HepG2 (cell line): ENCODE measurements around the gene SPATA13. TPM values are rescaled to one million over a fixed set of nuclear protein-coding genes. Genes with fewer than 3 reads are reported as not detected.
"Not testable (repeated sequence)": the region's sequence is repeated elsewhere in the genome, so short reads cannot be mapped to it uniquely, and the experiment has no call there.

Experiments
- ATAC-seq: fragments of 200-7000 bp; cut with Tn5 transposase; 3 replicates; pipeline ENCODE4 v1.9.1; 2020; ENCODE audit warnings: mild to moderate bottlenecking, moderate library complexity
- BruUV-seq: library from RNA; stranded (reverse); fragments of 400-500 nt; replicated peaks from 2 replicates; lab custom pipeline; 2021; lab: Mats Ljungman, UMichigan
- CTCF ChIA-PET: fragments of 300-600 bp; formaldehyde crosslinking; extraction: SDS; loops from one replicate; lab custom pipeline; 2021; ENCODE audit warnings: low total read pairs, inconsistent platforms, low intra/inter-chr PET ratio; lab: Yijun Ruan, JAX
- POLR2A ChIA-PET: fragments of 350-600 bp; sonication (Branson Sonifier 250); formaldehyde crosslinking; loops from one replicate; lab custom pipeline; 2020; ENCODE audit warnings: antibody characterized with exemption, inconsistent platforms; lab: Yijun Ruan, JAX
- DNase-seq: peaks from one replicate; pipeline ENCODE4 v3.0.0-alpha.2; 2015; ENCODE audit warnings: low spot score
- FAIRE-seq: peaks from 3 replicates; lab custom pipeline; 2011; peaks lifted over from hg19 to GRCh38; lab: Jason Lieb, UNC
- H2AFZ ChIP-seq: one replicate; pipeline ENCODE4 v1.6.1; 2011; ENCODE audit warnings: low read length, inconsistent platforms
- H3K27ac ChIP-seq: fragments of 300-600 bp; 3 replicates; pipeline ENCODE4 v1.8.0; 2011; ENCODE audit warnings: mixed run types, mild to moderate bottlenecking, mixed read lengths, low read length, inconsistent platforms; ENCODE audit not compliant: insufficient read depth; ENCODE audit errors: extremely low read length
- H3K27me3 ChIP-seq, 2 experiments: fragments of 200-600 bp in 1 of 2; 2 replicates in 1 of 2; 3 replicates in 1 of 2; pipeline versions ENCODE4 v1.6.0 to v1.8.0; 2011; ENCODE audit warnings: low read length in 2 of 2, mild to moderate bottlenecking in 2 of 2, moderate library complexity in 2 of 2, inconsistent platforms in 1 of 2; ENCODE audit not compliant: insufficient read depth in 2 of 2, control insufficient read depth in 1 of 2
- H3K36me3 ChIP-seq, 2 experiments: fragments of 200-600 bp in 1 of 2; replicated peaks in 1 of 2; 2 replicates in 1 of 2; 3 replicates in 1 of 2; pipeline versions ENCODE4 v1.5.1 to v1.8.0; 2011; ENCODE audit warnings: low read length in 2 of 2, inconsistent platforms in 1 of 2; ENCODE audit not compliant: insufficient read depth in 2 of 2, control insufficient read depth in 1 of 2
- H3K4me1 ChIP-seq: 2 replicates; pipeline ENCODE4 v1.5.1; 2012; ENCODE audit warnings: low read length, inconsistent platforms; ENCODE audit not compliant: insufficient read depth
- H3K4me2 ChIP-seq: 2 replicates; pipeline ENCODE4 v1.6.0; 2011; ENCODE audit warnings: low read depth, low read length, inconsistent platforms
- H3K4me3 ChIP-seq, 3 experiments: fragments of 200-600 bp in 1 of 3; sonication (generic), shearing (Covaris generic) in 1 of 3; replicated peaks in 1 of 3; 2 replicates each; pipeline ENCODE4 v1.5.1; 2011 to 2016; ENCODE audit warnings: low read length in 3 of 3, inconsistent platforms in 2 of 3, low read depth in 2 of 3, mild to moderate bottlenecking in 2 of 3, control low read depth in 1 of 3, mixed read lengths in 1 of 3; ENCODE audit not compliant: insufficient read depth in 1 of 3
- H3K79me2 ChIP-seq: one replicate; pipeline ENCODE4 v1.6.1; 2011; ENCODE audit warnings: low read length, inconsistent platforms; ENCODE audit not compliant: insufficient read depth
- H3K9ac ChIP-seq: 2 replicates; pipeline ENCODE4 v1.6.0; 2011; ENCODE audit warnings: mild to moderate bottlenecking, low read depth, low read length, inconsistent platforms; ENCODE audit not compliant: insufficient read depth
- H3K9me3 ChIP-seq: 2 replicates; pipeline ENCODE4 v1.5.1; 2012; ENCODE audit warnings: mild to moderate bottlenecking, low read length
- H4K20me1 ChIP-seq: 2 replicates; pipeline ENCODE4 v1.6.0; 2011; ENCODE audit warnings: inconsistent platforms, mild to moderate bottlenecking, low read length, moderate library complexity; ENCODE audit not compliant: insufficient read depth
- HOXA5 ChIP-seq: sonication (generic); formaldehyde crosslinking; IDR thresholded peaks from 2 replicates; pipeline ENCODE4 v1.4.0; 2020; ENCODE audit warnings: missing genetic modification reagents
- ISL2 ChIP-seq: sonication (generic); formaldehyde crosslinking; IDR thresholded peaks from 2 replicates; pipeline ENCODE4 v1.5.0; 2020; ENCODE audit warnings: missing genetic modification reagents
- KDM3A ChIP-seq: IDR thresholded peaks from 2 replicates; pipeline ENCODE4 v1.6.1; 2018; ENCODE audit warnings: low read depth, missing compliant biosample characterization
- ZBTB42 ChIP-seq: sonication (generic); formaldehyde crosslinking; IDR thresholded peaks from 2 replicates; pipeline ENCODE4 v1.5.0; 2020; ENCODE audit warnings: mild to moderate bottlenecking, missing genetic modification reagents
- ZNF562 ChIP-seq: sonication (generic); formaldehyde crosslinking; IDR thresholded peaks from 2 replicates; pipeline ENCODE4 v1.8.0; 2022; ENCODE audit warnings: missing genetic modification reagents, borderline replicate concordance
- WGBS: methylation state at CpG from one replicate; pipeline ENCODE4 v1.1.6; 2017; ENCODE audit warnings: low lambda C conversion rate; 5-methylcytosine and 5-hydroxymethylcytosine counted together
- in situ Hi-C: cut with HindIII; loops from 2 replicates; pipeline ENCODE4 v1.10.0; 2017; ENCODE audit warnings: low pct_unique_long_range_greater_than_20kb; ENCODE audit not compliant: extremely low pct_ligation_motif_present
- intact Hi-C: fragments of 100-400 bp; cut with micrococcal nuclease; formaldehyde crosslinking; loops from one replicate; pipeline ENCODE4 v1.10.0; 2022; ENCODE audit not compliant: unreplicated experiment
- polyA plus RNA-seq, 8 experiments: library from polyadenylated mRNA; depleted of rRNA in 3 of 8; stranded (reverse) in 7 of 8; unstranded in 1 of 8; fragments of >200 nt; fragmentation: Illumina TruSeq in 4 of 8; extraction: Trizol in 4 of 8; gene quantifications; 2 replicates each; pipeline versions ENCODE4 v1.2.1 to v1.2.3, GENCODE V29; 2011 to 2016; ENCODE audit warnings: low read depth in 4 of 8, missing spikeins in 1 of 8, mixed read lengths in 1 of 8; ENCODE audit not compliant: insufficient read depth in 1 of 8
- total RNA-seq, 5 experiments: library from RNA; depleted of rRNA; stranded (reverse); fragments of >200 nt; fragmentation: Illumina TruSeq; extraction: Trizol; gene quantifications; 2 replicates each; pipeline ENCODE4 v1.2.3, GENCODE V29; 2016; ENCODE audit warnings: low read depth in 1 of 5
- TF ChIP-seq, protein P1 (sequence below), 2 experiments: fragments of 450-650 bp in 1 of 2; sonication (generic) in 1 of 2; formaldehyde crosslinking in 1 of 2; IDR thresholded peaks; 2 replicates each; pipeline versions ENCODE4 v1.6.1 to v1.8.0; 2016 to 2022; ENCODE audit warnings: antibody characterized with exemption in 1 of 2, mild to moderate bottlenecking in 1 of 2, missing genetic modification reagents in 1 of 2

SPATA13 gene
- total and polyA plus RNA-seq, 2 of the 13 experiments (the other 11 are each of a cell fraction or from before 2014, with no cell fraction given) = 11.3 to 14.2 TPM

GRCh38 chr13:24119626-24120508 is 40.7 kb upstream of the SPATA13 start:
- FAIRE-seq (no peak), DNase-seq (no peak), ATAC-seq (no peak)
- no peak overlapping the region for H3K4me2 ChIP-seq
- BruUV-seq = no TSS peak
- intact Hi-C loops = no loop called here
- H3K27ac ChIP-seq = no peak overlapping the region
- CTCF ChIA-PET = no interaction called here
- TF ChIP-seq, protein P1, sequence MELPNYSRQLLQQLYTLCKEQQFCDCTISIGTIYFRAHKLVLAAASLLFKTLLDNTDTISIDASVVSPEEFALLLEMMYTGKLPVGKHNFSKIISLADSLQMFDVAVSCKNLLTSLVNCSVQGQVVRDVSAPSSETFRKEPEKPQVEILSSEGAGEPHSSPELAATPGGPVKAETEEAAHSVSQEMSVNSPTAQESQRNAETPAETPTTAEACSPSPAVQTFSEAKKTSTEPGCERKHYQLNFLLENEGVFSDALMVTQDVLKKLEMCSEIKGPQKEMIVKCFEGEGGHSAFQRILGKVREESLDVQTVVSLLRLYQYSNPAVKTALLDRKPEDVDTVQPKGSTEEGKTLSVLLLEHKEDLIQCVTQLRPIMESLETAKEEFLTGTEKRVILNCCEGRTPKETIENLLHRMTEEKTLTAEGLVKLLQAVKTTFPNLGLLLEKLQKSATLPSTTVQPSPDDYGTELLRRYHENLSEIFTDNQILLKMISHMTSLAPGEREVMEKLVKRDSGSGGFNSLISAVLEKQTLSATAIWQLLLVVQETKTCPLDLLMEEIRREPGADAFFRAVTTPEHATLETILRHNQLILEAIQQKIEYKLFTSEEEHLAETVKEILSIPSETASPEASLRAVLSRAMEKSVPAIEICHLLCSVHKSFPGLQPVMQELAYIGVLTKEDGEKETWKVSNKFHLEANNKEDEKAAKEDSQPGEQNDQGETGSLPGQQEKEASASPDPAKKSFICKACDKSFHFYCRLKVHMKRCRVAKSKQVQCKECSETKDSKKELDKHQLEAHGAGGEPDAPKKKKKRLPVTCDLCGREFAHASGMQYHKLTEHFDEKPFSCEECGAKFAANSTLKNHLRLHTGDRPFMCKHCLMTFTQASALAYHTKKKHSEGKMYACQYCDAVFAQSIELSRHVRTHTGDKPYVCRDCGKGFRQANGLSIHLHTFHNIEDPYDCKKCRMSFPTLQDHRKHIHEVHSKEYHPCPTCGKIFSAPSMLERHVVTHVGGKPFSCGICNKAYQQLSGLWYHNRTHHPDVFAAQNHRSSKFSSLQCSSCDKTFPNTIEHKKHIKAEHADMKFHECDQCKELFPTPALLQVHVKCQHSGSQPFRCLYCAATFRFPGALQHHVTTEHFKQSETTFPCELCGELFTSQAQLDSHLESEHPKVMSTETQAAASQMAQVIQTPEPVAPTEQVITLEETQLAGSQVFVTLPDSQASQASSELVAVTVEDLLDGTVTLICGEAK (IDR thresholded peaks at IDR 0.05) = no peak
- TF ChIP-seq, protein P1 (CRISPR knock-in tag; IDR thresholded peaks at IDR 0.05) = no peak
- TF ChIP-seq HOXA5 (CRISPR knock-in tag) = no peak
- no peak for TF ChIP-seq ZBTB42 (CRISPR knock-in tag)
- TF ChIP-seq ZNF562 (CRISPR knock-in tag) = no peak
- TF ChIP-seq KDM3A (CRISPR knock-in tag) = no peak
- TF ChIP-seq ISL2 = no peak
- in situ Hi-C loops = no loop called here
- WGBS = 33% methylated on average over 7 of the region's 11 CpGs
- H4K20me1 ChIP-seq = no peaks in the 10 kb centered on the region
- POLR2A ChIA-PET = no interaction called here
- no peaks in the 10 kb centered on the region for H3K79me2 ChIP-seq
- H3K4me1 ChIP-seq = peaks cover 8% of the 10 kb centered on the region
- no peak overlapping the region for H2AFZ ChIP-seq
- H3K4me3 ChIP-seq = no peak overlapping the region
- peaks cover 0 to 6% of the 10 kb centered on the region in 2 experiments; a peak in 1 of 5 replicates for H3K27me3 ChIP-seq
- no peaks in the 10 kb centered on the region for H3K36me3 ChIP-seq
- H3K9me3 ChIP-seq = no peaks in the 10 kb centered on the region
- H3K9ac ChIP-seq = no peak overlapping the region

DNA sequence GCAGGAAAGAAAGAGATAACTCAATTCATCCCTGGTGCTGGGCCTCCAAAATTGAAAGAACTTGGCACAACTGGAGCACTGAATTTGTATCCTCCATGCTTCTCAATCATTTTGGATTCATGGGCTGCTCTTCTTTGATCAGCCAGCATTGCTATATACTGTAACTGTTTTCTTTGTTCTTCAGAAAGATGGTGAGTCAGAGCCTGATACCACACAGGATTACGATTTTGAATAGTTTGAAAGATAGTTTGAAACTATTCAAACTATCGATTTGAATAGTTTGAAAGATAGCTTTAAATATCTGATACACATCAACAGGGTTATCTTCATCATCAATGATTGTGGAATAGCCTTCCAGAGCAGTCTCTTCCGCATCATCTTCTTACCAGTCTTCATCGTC is 38.5 kb upstream of the SPATA13 start:
- Histone ChIP-seq H3K27me3 (peaks cover 0 to 18% of the 10 kb centered on the region in 2 experiments; a peak in 3 of 5 replicates), H3K4me1 (peaks cover 30% of the 10 kb centered on the region)
- H3K36me3 ChIP-seq, intact Hi-C loops, CTCF ChIA-PET, ATAC-seq, BruUV-seq, H3K27ac ChIP-seq, H3K9me3 ChIP-seq, H3K79me2 ChIP-seq, H2AFZ ChIP-seq, in situ Hi-C loops, DNase-seq, H4K20me1 ChIP-seq, H3K9ac ChIP-seq, H3K4me3 ChIP-seq, FAIRE-seq, H3K4me2 ChIP-seq, POLR2A ChIA-PET: not testable (repeated sequence)
- 45% methylated on average over 4 of the region's 4 CpGs for WGBS
